Measurements from ENCODE around the gene RBM15.

- TF ChIP-seq POLR2A (IDR thresholded peaks at IDR 0.05; ENCODE audit: low read depth, low read length) (no peak), EZH2 (IDR thresholded peaks at IDR 0.05; ENCODE audit: borderline replicate concordance, low read depth, low read length, severe bottlenecking) (no peak), MYC (IDR thresholded peaks at IDR 0.05; ENCODE audit: low read depth, low read length) (no peak), POLR2AphosphoS5 (IDR thresholded peaks at IDR 0.05; ENCODE audit: insufficient read depth, low read depth, low read length) (no peak), FOS (IDR thresholded peaks at IDR 0.05; ENCODE audit: borderline replicate concordance, insufficient read depth, low read length) (no peak)
- TF ChIP-seq, protein P1, sequence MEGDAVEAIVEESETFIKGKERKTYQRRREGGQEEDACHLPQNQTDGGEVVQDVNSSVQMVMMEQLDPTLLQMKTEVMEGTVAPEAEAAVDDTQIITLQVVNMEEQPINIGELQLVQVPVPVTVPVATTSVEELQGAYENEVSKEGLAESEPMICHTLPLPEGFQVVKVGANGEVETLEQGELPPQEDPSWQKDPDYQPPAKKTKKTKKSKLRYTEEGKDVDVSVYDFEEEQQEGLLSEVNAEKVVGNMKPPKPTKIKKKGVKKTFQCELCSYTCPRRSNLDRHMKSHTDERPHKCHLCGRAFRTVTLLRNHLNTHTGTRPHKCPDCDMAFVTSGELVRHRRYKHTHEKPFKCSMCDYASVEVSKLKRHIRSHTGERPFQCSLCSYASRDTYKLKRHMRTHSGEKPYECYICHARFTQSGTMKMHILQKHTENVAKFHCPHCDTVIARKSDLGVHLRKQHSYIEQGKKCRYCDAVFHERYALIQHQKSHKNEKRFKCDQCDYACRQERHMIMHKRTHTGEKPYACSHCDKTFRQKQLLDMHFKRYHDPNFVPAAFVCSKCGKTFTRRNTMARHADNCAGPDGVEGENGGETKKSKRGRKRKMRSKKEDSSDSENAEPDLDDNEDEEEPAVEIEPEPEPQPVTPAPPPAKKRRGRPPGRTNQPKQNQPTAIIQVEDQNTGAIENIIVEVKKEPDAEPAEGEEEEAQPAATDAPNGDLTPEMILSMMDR (IDR thresholded peaks at IDR 0.05; ENCODE audit: extremely low read depth in 1 of 2, insufficient read depth in 1 of 2, low read depth in 1 of 2, low read length in 2 of 2) = no peak
Measured at GRCh38 chr1:110293601-110294104, 45.5 kb upstream of the RBM15 start.

All from endothelial cell of umbilical vein (primary cell).